PFSK-1 (cell line): ENCODE measurements around the gene ASIC2.

Experiments
- POLR2AphosphoS5 ChIP-seq: IDR thresholded peaks from 2 replicates; pipeline ENCODE4 v1.6.1; 2012; ENCODE audit warnings: low read depth, mild to moderate bottlenecking, control low read depth, low read length, moderate library complexity
- SIN3A ChIP-seq: IDR thresholded peaks from 2 replicates; pipeline ENCODE4 v1.6.1; 2012; ENCODE audit warnings: mild to moderate bottlenecking, low read length, moderate library complexity, borderline replicate concordance; ENCODE audit not compliant: insufficient read depth

DNA sequence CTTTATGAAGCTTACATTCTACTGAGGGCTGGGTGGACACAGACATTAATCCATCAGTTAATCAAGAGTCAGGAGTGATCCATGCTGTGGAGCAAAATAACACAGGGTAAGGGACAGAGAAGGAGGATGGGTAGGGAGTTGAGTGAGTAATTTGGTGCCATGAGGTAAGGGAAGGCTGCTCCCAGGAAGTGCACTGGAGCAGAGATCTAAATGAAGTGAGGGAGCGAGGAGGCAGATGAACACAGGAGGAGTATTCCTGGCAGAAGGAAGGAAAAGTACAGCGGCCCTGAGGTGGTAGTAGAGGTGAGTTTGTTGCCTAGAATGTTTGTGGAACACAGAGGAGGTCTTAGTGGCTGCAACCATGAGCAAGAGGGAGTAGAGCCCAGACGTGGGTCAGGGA lies 34.8 kb downstream of the ASIC2 start:
- TF ChIP-seq SIN3A, result no peak
- TF ChIP-seq POLR2AphosphoS5, result no peak
